Measurements from ENCODE around the gene PRIMPOL.

PRIMPOL gene

GRCh38 chr4:184668096-184668495 is 18.6 kb downstream of the PRIMPOL start:
- no peak for DNase-seq (ENCODE audit: low spot score)

DNA sequence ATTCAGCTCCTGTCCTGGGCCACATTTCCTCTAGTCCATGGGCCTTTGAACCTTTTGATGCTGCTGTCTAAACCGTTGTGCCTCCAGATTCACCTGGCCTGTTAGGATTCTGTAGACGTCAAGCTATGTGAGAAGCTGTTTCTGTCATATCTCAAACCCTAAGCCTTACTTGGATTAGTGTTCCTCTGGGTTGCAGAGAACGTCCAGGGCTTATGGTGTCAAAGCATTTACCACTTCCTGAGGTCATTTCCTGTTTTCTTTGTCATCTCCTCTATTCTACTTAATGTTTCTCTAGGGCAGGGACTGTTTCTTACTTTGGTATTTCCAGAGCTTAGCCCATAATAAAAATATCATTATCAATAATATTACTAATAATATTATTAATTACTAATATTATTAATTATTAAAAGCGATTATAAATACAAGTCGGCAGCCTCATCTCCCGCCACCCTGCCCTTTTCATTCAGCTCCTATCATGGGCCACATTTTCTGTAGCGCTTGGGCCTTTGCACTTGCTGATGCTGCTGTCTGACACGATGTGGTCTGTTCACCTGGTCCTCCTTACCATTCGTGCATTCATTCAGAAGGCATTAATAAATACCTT is 19.1 kb downstream of the PRIMPOL start:
- DNase-seq (ENCODE audit: low spot score): no peak

DNA sequence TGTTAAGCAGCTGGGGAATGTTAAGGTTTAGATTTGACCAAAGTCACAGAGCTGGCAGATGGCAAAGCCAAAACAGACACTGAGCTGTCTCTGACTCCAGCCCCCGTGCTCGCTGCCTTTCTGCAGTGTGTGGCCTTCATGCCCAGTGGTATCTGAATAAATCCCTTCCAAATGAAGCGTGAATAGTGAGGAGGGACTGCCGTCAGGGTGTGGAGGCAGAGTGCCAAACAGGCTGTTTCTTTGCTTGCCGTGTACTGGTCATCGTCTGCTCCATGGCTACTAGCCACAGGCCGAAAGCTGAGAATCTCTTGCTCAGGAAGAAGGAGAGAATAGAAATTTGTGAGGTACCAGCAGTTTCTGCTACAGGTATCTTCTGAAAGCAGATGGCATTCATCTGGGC is 19.7 kb downstream of the PRIMPOL start:
- no peak for DNase-seq (ENCODE audit: low spot score)

GRCh38 chr4:184671101-184671500 is 21.6 kb downstream of the PRIMPOL start:
- no peak for DNase-seq (ENCODE audit: low spot score)

DNA sequence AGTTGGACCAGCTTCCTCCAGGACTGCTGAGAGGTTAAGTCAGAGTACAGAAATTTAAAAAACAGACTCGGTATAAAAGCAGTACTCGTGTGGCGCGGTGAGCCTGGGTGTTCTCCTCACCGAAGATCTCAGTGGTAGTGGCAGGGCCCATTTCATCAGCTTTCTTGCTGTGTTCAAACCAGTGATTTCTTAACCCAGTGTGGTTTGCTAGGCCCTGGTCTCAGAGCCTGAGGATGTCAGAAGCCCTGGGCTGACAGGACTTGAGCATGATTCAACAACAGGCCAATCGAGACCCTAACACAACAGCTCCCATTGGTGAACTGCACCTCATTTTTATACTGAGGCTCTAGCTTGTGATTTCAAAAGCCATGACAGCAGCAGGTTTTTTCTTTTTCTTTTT is 23.2 kb downstream of the PRIMPOL start:
- no peak for DNase-seq (ENCODE audit: low spot score)

DNA sequence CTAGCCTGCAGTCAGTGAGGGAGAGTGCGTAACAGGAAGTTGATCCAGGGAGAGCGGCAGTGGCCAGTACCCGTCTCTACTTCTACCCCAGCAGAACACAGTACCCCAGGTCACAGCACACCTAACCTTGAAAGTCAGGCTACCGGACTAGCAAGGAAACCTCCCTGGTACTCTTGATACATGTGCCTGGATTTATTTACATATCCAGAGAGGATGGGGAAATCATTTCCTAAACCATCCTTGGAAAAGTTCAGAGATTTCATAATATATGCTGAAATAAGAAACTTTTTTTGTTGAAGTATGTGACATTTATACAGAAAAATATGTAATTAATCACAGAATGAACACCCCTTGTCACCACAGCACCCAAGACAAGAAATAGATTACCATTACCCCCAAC is 24.5 kb downstream of the PRIMPOL start:
- DNase-seq (ENCODE audit: low spot score): no peak

DNA sequence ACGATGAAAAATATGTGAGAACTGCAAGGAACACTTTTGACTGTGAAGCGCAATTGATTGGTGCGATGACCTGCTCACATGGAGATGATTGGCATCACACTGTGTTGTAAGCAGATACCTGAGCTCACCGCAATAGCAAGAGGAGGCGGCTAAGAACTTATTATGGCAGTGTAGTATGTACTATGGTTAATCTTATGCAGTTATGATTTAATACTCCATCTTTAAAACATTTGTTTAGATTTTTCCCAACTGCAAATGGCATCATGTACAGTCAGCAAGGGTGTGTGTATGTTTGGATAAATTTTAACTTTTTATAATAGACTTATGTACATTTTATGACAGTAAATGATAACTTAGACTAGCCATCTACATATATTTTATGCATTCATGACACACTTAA is 25.5 kb downstream of the PRIMPOL start:
- no peak for DNase-seq (ENCODE audit: low spot score)

DNA sequence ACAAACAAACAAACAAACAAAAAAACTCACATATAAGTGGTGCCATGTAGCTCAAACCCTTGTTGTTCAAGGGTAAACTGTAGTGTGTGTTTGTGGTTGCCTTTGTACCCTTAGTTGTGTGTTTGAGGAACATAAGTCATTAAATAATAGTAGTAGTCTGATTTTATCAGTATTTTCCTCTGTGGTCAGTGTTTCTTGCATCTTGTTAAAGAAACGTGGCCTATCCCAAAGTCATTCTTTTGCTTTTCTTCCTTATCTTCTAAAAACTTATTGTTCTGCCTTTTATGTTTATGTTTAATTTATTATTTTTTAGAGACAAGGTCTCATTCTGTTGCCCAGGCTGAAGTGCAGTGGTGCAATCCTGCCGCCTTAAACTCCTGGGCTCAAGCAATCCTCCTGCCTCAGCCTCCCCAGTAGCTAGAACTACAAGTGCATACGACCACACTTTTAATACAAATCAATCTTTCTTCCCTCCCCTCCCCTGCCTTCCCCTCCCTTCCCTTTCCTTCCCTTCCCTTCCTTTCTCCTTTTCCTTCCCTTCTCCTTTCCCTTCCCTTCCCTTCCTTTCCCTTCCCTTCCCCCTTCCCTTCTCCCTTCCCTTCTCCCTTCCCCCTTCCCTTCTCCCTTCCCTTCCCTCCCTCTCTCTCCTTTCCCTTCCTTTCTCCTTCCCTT is 26.4 kb downstream of the PRIMPOL start:
- no peak for DNase-seq (ENCODE audit: low spot score)

DNA sequence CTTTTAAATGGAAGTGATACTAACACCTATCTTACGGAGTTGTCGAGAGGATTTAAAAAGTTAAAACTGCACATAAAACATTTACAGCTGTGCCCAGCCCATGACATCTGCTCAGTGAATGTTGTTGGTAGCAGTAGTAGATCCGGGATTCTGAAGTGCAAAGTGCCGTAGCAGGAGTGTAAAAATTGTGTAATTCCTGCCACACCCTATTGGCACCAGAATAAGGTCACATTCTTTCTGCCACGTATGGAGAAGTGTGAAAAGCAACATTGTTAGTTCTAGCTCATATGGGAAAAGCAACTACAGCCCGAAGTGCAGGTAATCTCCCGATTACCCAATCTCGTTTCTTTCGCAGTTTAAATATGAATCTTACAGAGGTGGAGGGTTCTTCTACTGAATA is 31.2 kb downstream of the PRIMPOL start:
- DNase-seq (ENCODE audit: low spot score): no peak

DNA sequence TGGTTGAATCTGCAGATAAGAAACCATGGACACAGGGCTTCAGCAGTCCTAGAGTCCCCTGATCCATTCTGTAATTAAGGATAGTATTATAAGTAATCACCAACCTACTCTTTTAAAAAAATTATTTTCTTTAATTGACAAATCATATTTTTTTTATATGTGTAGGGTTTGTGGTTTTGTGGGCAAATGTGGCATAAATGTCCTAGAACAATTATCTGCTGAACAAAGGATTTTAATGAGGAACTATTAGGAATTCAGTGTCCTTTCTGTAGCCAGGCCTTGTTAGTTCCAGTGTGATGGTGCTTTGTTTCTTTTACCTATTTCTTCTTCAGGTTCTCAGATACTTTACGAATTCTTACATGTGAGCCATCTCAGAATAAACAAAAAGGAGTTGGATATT is 32.4 kb downstream of the PRIMPOL start:
- DNase-seq (ENCODE audit: low spot score): no peak

- no peak for DNase-seq (ENCODE audit: low spot score)
These were observed 35.1 kb downstream of the PRIMPOL start for GRCh38 chr4:184684491-184685189.

GRCh38 chr4:184688005-184688404 is 38.5 kb downstream of the PRIMPOL start:
- no peak for DNase-seq (ENCODE audit: low spot score)

GRCh38 chr4:184688447-184688846 is 38.9 kb downstream of the PRIMPOL start:
- peak; percentile 71 for DNase-seq (ENCODE audit: low spot score)

DNA sequence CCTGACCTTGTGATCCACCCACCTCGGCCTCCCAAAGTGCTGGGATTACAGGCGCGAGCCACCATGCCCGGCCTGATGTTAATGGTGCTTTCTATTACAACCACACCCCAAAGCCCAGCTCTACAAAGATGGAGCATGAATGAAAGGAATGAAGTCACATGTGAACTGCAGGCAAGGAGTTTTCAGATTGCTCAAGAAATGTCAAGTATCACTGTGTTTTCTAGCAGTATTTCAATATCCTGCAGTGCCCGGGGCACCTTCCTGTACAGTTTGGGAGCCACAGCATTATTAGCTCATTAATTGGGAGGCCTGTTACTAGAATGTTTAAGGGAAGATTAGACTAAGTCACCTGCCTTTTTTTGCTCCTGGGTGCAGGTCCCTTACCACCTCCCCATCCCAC is 40.1 kb downstream of the PRIMPOL start:
- no peak for DNase-seq (ENCODE audit: low spot score)

- DNase-seq (ENCODE audit: low spot score): no peak
These were observed 43.5 kb downstream of the PRIMPOL start for GRCh38 chr4:184693056-184693455.

GRCh38 chr4:184694412-184694956 is 44.9 kb downstream of the PRIMPOL start:
- DNase-seq (ENCODE audit: low spot score): no peak

DNA sequence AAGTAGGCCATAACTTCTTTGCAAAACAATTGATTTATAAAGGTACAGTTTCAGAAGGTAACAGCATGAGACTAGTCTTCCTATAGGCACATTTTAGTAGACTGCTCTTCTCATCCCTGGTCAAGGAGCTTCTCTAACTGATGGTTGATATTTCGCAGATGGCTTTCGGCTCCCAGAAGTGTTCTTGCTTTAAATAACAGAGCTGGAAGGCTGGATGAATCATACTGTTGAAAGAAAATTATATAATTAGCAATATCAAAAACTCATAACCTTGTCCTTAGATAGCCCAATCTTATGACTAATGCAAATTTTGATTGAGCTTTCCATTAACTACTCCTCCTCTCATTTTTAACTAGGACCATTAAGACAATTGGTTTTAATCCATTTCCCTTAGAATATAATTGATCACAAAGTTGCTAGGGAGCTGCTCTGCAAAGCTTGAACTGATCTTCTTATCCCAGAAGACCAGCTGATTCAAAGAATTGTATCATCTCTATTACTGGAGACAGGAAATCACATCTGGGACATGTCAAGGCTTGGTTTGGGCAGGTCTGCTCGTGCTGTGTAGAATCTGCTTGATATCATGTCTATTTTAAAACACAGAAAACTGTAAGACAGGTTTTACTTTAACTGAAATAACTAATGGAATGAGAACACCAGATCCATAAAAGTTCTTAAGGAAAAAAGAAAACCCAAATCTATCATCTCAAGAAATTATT is 45.8 kb downstream of the PRIMPOL start:
- no peak for DNase-seq (ENCODE audit: low spot score)

DNA sequence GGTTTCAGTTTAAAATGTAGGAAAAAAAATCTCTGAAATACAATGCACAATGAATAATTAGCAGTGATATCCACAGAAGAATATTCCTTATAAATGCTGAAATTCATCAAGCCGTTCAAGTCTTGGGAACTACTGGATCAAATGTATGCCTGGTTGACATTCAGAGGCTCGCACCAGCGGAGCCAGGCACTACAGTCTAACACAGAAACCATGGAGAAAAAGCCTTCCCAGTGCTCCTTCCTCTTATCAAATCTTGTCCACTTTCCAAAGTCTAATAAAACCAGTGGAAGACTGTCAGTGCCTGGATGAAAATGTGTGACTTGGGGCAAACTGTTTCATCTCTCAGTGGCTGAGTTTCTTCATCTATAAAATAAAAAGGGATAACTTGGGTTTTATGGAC is 48.4 kb downstream of the PRIMPOL start:
- no peak for DNase-seq (ENCODE audit: low spot score)

- no peak for DNase-seq (ENCODE audit: low spot score)
These were observed 50.4 kb downstream of the PRIMPOL start for GRCh38 chr4:184699941-184700340.

DNA sequence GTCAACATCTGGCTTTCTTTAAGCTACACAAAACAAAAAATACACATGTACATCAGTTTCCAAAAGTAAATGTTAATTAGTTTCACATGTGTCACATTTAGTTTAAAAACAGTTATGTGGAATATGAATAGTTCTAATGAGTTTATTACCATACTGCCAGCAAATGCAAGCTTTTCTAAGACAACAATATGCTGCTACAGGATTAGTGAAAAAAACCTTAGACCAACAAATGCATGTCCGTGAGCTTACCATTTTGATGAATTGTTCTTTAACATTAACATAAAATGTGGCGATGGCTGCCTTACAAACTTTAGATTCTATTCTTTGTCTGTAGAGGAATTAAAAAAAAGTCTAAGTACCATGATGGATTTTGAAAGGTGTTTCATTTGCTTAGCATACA is 52.6 kb downstream of the PRIMPOL start:
- DNase-seq (ENCODE audit: low spot score): no peak

DNA sequence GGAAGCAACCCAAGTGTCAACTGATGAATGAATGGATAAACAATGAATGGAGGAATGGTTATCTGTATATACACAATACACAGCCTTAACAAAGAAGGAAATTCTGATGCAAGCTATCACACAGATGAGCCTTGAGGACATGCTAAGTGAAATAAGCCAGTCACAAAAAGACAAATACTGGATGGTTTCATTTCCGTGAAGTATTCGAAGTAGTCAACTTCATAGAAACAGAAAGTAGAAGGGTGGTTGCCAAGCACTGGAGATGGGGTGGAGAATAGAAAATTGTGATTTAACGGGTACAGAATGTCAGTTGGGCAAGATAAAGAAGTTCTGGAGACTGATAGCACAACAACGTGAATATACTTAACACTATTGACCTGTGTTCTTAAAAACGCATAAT is 56.2 kb downstream of the PRIMPOL start:
- no peak for DNase-seq (ENCODE audit: low spot score)

GRCh38 chr4:184706453-184706852 is 56.9 kb downstream of the PRIMPOL start:
- DNase-seq (ENCODE audit: low spot score): no peak

DNA sequence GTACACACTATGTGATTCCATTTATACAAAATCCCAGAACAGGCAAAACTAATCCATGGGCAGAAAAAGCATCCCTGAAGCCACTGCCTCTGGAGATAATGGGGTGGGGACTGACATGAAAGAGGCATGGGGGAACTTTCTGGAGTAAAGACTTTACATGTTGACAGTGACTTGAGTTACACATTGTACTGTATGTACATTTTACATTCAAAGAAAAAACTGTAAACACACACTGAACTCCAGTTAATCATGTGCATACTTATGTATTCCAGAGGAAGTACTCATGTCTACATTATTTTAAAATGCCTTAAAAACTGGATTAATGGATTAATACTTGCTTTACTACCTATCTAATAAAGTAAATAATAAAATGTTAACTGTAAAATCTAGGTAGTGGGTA is 62.8 kb downstream of the PRIMPOL start:
- no peak for DNase-seq (ENCODE audit: low spot score)

Measured in iPS-NIHi11 (cell line).